K562 (cell line): ENCODE measurements around the gene MCM7. TPM values are rescaled to one million over a fixed set of nuclear protein-coding genes. Genes with fewer than 3 reads are reported as not detected.

Experiments used
- CXXC5 ChIP-seq: fragments of 250-450 bp; sonication (Bioruptor Pico); IDR thresholded peaks from 2 replicates; pipeline ENCODE4 v1.8.0; 2022; ENCODE audit warnings: inconsistent platforms, mild to moderate bottlenecking, moderate library complexity
- KDM5B ChIP-seq: fragments of 200-600 bp; sonication (generic); IDR thresholded peaks from 2 replicates; pipeline ENCODE4 v1.6.1; 2012; ENCODE audit warnings: low read depth, mild to moderate bottlenecking, moderate library complexity, low read length, control low read depth, inconsistent platforms; ENCODE audit not compliant: insufficient replicate concordance
- L3MBTL2 ChIP-seq: fragments of 450-650 bp; IDR thresholded peaks from 2 replicates; pipeline ENCODE4 v1.6.1; 2016; ENCODE audit warnings: mild to moderate bottlenecking, moderate library complexity
- MEF2A ChIP-seq: IDR thresholded peaks from 2 replicates; pipeline ENCODE4 v1.6.1; 2011; ENCODE audit warnings: low read depth, mild to moderate bottlenecking, low read length, moderate library complexity; ENCODE audit not compliant: control insufficient read depth
- MXI1 ChIP-seq: IDR thresholded peaks from 2 replicates; pipeline ENCODE4 v1.6.1; 2011; ENCODE audit warnings: low read depth, mild to moderate bottlenecking, improper control_type of control experiment, low read length
- NFIX ChIP-seq: fragments of 250-450 bp; sonication (Bioruptor Pico); IDR thresholded peaks from 2 replicates; pipeline ENCODE4 v1.4.0; 2020; ENCODE audit warnings: low read depth, mild to moderate bottlenecking, moderate library complexity
- RCOR1 ChIP-seq, 2 experiments: IDR thresholded peaks; 2 replicates each; pipeline ENCODE4 v1.6.1; 2012; ENCODE audit warnings: low read depth in 2 of 2, low read length in 2 of 2, borderline replicate concordance in 1 of 2, improper control_type of control experiment in 1 of 2
- SIN3A ChIP-seq, 2 experiments: fragments of 150-350 bp in 1 of 2; IDR thresholded peaks; 2 replicates each; pipeline ENCODE4 v1.6.1; 2011 to 2016; ENCODE audit warnings: borderline replicate concordance in 2 of 2, low read depth in 2 of 2, low read length in 2 of 2, mild to moderate bottlenecking in 2 of 2, moderate library complexity in 2 of 2; ENCODE audit not compliant: control insufficient read depth in 1 of 2
- ZBTB1 ChIP-seq: sonication (generic); formaldehyde crosslinking; IDR thresholded peaks from 2 replicates; pipeline ENCODE4 v1.8.1; 2023; ENCODE audit warnings: missing genetic modification reagents, low read depth, mild to moderate bottlenecking, borderline replicate concordance
- polyA plus RNA-seq, 8 experiments: library from polyadenylated mRNA; depleted of rRNA in 4 of 8; stranded (reverse) in 5 of 8; unstranded in 3 of 8; fragments of >200 nt; fragmentation: Nextera tagmentation in 2 of 8; fragmentation: Illumina TruSeq in 1 of 8; extraction: Ambion mirVana in 2 of 8; extraction: Trizol in 1 of 8; gene quantifications; 2 replicates each; pipeline versions ENCODE4 v1.2.1 to v1.2.3, GENCODE V29; 2011 to 2014; ENCODE audit warnings: inconsistent platforms in 1 of 8, missing spikeins in 1 of 8
- total RNA-seq, 7 experiments: library from RNA; depleted of rRNA in 6 of 7; stranded (reverse); fragments of >200 nt in 6 of 7; fragmentation: Illumina TruSeq in 2 of 7; extraction: Trizol in 2 of 7; gene quantifications; 2 replicates each; pipeline versions ENCODE4 v1.2.1 to v1.2.3, GENCODE V29; 2011 to 2021; ENCODE audit warnings: low replicate concordance in 1 of 7
- TF ChIP-seq, protein P1 (sequence below): fragments of 450-650 bp; formaldehyde crosslinking; IDR thresholded peaks from 2 replicates; pipeline ENCODE4 v1.4.0; 2020; ENCODE audit warnings: mild to moderate bottlenecking, mixed read lengths
- TF ChIP-seq, protein P2 (sequence below): fragments of 450-650 bp; formaldehyde crosslinking; IDR thresholded peaks from 2 replicates; pipeline ENCODE4 v1.4.0; 2022; ENCODE audit warnings: missing genetic modification characterization
- TF ChIP-seq, protein P3 (sequence below): sonication (generic); formaldehyde crosslinking; IDR thresholded peaks from 2 replicates; pipeline ENCODE4 v1.8.0; 2022; ENCODE audit warnings: mild to moderate bottlenecking, missing genetic modification reagents
- TF ChIP-seq, protein P4 (sequence below): fragments of 450-650 bp; IDR thresholded peaks from 2 replicates; pipeline ENCODE4 v1.6.1; 2017; ENCODE audit warnings: antibody characterized with exemption
- TF ChIP-seq, protein P5 (sequence below): fragments of 250-450 bp; sonication (Bioruptor Pico); IDR thresholded peaks from 2 replicates; pipeline ENCODE4 v1.8.0; 2022; ENCODE audit warnings: inconsistent platforms, mild to moderate bottlenecking, moderate library complexity, borderline replicate concordance
- TF ChIP-seq, protein P6 (sequence below): fragments of 450-650 bp; IDR thresholded peaks from 2 replicates; pipeline ENCODE4 v1.7.1; 2018; ENCODE audit warnings: mild to moderate bottlenecking, low read depth; ENCODE audit not compliant: partially characterized antibody

The MCM7 gene
- total and polyA plus RNA-seq, 9 of the 15 experiments (the other 6 are each of a cell fraction or from before 2014, with no cell fraction given) = 329 to 856 (median 437) TPM

DNA sequence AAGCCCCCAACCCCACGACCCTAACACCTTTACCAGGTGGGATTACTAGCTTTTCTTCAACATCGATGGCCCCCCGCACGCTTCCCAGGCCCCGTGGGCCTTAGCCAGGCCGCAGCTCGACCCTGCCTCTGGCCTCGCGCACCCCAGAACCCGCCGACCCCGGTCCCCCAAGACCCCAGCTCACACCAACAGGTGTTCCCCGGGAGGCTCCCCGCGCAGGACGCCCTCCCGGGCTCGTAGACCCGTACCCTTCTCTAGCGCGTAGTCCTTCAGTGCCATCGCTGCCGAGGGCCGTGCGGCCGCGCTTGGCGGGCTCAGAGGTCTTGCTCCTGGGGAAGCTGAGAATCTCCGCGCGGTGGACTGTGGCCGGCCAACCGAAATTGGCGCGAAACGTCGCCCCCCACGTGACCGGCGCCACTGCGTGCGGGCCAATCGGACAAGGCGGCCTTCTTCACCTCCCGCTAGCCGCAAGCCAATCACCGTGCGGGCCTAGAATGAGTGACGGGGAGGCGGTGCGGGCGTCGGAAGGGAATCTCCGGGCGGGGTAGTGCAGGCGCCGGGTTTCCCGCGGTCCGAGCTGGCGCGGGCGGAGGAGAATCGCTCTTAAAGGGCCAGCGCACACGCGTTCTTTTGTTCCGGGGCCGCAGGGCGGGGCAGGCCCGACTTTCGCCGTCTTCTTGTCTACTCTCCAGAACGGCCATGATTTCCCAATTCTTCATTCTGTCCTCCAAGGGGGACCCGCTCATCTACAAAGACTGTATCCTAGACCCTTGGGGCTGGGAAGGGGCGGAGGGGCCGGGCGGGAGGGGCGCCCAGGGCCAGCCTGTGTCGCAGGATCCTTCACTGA is at the start of gene MCM7, which contains the start of gene AP4M1 (continued):
- TF ChIP-seq, protein P1, sequence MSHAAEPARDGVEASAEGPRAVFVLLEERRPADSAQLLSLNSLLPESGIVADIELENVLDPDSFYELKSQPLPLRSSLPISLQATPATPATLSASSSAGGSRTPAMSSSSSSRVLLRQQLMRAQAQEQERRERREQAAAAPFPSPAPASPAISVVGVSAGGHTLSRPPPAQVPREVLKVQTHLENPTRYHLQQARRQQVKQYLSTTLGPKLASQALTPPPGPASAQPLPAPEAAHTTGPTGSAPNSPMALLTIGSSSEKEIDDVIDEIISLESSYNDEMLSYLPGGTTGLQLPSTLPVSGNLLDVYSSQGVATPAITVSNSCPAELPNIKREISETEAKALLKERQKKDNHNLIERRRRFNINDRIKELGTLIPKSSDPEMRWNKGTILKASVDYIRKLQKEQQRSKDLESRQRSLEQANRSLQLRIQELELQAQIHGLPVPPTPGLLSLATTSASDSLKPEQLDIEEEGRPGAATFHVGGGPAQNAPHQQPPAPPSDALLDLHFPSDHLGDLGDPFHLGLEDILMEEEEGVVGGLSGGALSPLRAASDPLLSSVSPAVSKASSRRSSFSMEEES = peak; percentile 96
- TF ChIP-seq, protein P2, sequence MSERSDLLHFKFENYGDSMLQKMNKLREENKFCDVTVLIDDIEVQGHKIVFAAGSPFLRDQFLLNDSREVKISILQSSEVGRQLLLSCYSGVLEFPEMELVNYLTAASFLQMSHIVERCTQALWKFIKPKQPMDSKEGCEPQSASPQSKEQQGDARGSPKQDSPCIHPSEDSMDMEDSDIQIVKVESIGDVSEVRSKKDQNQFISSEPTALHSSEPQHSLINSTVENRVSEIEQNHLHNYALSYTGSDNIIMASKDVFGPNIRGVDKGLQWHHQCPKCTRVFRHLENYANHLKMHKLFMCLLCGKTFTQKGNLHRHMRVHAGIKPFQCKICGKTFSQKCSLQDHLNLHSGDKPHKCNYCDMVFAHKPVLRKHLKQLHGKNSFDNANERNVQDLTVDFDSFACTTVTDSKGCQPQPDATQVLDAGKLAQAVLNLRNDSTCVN (CRISPR knock-in tag) = peak; percentile 23; the same call in 1 of the 2 replicates
- no peak for TF ChIP-seq NFIX (CRISPR knock-in tag)
- TF ChIP-seq ZBTB1 (CRISPR knock-in tag) = peak; percentile 63; the same call in 1 of the 2 replicates
- TF ChIP-seq, protein P3, sequence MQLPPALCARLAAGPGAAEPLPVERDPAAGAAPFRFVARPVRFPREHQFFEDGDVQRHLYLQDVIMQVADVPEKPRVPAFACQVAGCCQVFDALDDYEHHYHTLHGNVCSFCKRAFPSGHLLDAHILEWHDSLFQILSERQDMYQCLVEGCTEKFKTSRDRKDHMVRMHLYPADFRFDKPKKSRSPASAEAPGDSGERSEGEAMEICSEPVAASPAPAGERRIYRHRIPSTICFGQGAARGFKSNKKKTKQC (CRISPR knock-in tag) = peak; percentile 97
- TF ChIP-seq, protein P4, sequence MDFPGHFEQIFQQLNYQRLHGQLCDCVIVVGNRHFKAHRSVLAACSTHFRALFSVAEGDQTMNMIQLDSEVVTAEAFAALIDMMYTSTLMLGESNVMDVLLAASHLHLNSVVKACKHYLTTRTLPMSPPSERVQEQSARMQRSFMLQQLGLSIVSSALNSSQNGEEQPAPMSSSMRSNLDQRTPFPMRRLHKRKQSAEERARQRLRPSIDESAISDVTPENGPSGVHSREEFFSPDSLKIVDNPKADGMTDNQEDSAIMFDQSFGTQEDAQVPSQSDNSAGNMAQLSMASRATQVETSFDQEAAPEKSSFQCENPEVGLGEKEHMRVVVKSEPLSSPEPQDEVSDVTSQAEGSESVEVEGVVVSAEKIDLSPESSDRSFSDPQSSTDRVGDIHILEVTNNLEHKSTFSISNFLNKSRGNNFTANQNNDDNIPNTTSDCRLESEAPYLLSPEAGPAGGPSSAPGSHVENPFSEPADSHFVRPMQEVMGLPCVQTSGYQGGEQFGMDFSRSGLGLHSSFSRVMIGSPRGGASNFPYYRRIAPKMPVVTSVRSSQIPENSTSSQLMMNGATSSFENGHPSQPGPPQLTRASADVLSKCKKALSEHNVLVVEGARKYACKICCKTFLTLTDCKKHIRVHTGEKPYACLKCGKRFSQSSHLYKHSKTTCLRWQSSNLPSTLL = no peak
- peak in 1 of 2 experiments; percentile 64; a peak in 3 of 4 replicates for TF ChIP-seq RCOR1 (IDR thresholded peaks at IDR 0.05; ENCODE audit: borderline replicate concordance in 1 of 2, low read depth in 2 of 2, low read length in 2 of 2)
- TF ChIP-seq KDM5B = peak; percentile 52
- 0 out of 2 replicates have a peak, but pooled peaks have one; percentile 11 for TF ChIP-seq MEF2A
- peak; percentile 96 for TF ChIP-seq CXXC5 (CRISPR knock-in tag)
- 0 out of 2 replicates have a peak, but pooled peaks have one; percentile 60 for TF ChIP-seq MXI1
- TF ChIP-seq, protein P5, sequence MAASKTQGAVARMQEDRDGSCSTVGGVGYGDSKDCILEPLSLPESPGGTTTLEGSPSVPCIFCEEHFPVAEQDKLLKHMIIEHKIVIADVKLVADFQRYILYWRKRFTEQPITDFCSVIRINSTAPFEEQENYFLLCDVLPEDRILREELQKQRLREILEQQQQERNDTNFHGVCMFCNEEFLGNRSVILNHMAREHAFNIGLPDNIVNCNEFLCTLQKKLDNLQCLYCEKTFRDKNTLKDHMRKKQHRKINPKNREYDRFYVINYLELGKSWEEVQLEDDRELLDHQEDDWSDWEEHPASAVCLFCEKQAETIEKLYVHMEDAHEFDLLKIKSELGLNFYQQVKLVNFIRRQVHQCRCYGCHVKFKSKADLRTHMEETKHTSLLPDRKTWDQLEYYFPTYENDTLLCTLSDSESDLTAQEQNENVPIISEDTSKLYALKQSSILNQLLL (CRISPR knock-in tag) = no peak
- TF ChIP-seq, protein P6, sequence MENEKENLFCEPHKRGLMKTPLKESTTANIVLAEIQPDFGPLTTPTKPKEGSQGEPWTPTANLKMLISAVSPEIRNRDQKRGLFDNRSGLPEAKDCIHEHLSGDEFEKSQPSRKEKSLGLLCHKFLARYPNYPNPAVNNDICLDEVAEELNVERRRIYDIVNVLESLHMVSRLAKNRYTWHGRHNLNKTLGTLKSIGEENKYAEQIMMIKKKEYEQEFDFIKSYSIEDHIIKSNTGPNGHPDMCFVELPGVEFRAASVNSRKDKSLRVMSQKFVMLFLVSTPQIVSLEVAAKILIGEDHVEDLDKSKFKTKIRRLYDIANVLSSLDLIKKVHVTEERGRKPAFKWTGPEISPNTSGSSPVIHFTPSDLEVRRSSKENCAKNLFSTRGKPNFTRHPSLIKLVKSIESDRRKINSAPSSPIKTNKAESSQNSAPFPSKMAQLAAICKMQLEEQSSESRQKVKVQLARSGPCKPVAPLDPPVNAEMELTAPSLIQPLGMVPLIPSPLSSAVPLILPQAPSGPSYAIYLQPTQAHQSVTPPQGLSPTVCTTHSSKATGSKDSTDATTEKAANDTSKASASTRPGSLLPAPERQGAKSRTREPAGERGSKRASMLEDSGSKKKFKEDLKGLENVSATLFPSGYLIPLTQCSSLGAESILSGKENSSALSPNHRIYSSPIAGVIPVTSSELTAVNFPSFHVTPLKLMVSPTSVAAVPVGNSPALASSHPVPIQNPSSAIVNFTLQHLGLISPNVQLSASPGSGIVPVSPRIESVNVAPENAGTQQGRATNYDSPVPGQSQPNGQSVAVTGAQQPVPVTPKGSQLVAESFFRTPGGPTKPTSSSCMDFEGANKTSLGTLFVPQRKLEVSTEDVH = peak; percentile 100
- TF ChIP-seq L3MBTL2 = peak; percentile 97
- peak; percentile 19 to 71; a peak in 2 of 4 replicates for TF ChIP-seq SIN3A (IDR thresholded peaks at IDR 0.05; ENCODE audit: borderline replicate concordance in 2 of 2, control insufficient read depth in 1 of 2, low read depth in 2 of 2, low read length in 2 of 2)
